Stomach (tissue), 19 donors: ENCODE measurements around the gene LSAMP. TPM values are rescaled to one million over a fixed set of nuclear protein-coding genes. Genes with fewer than 3 reads are reported as not detected.

Source experiments
- DNase-seq, 2 donors: peaks; one replicate each; pipeline versions ENCODE4 v3.0.0 to v3.0.0-alpha.2; 2013 to 2019
- H3K27ac ChIP-seq, 5 donors: fragments of 200-600 bp in 4 of 5; sonication (generic) in 4 of 5; one replicate each; pipeline ENCODE4 v1.5.1; 2013 to 2019; ENCODE audit warnings: mild to moderate bottlenecking in 1 of 5, moderate library complexity in 1 of 5
- H3K27me3 ChIP-seq, 3 donors: fragments of 200-600 bp; sonication (generic); one replicate each; pipeline ENCODE4 v1.5.1; 2017 to 2019; ENCODE audit warnings: mixed run types in 1 of 3
- H3K36me3 ChIP-seq, 4 donors: fragments of 200-600 bp; sonication (generic); 1 replicate in 3 of 4; 2 replicates in 1 of 4; pipeline ENCODE4 v1.5.1; 2016 to 2019
- H3K4me1 ChIP-seq, 4 donors: fragments of 200-600 bp; sonication (generic); one replicate each; pipeline ENCODE4 v1.5.1; 2016 to 2019
- H3K4me3 ChIP-seq, 4 donors: fragments of 200-600 bp; sonication (generic) in 3 of 4; one replicate each; pipeline ENCODE4 v1.5.1; 2016 to 2019; ENCODE audit warnings: mild to moderate bottlenecking in 1 of 4
- H3K9me3 ChIP-seq, 4 donors: fragments of 200-600 bp; sonication (generic); one replicate each; pipeline ENCODE4 v1.5.1; 2016 to 2019
- CTCF ChIP-seq, 7 experiments: fragments of 450-650 bp in 4 of 7; fragments of 200-600 bp in 3 of 7; sonication (generic) in 3 of 7; IDR thresholded peaks; one replicate each; pipeline ENCODE4 v1.5.1; 2016 to 2019; ENCODE audit warnings: antibody characterized with exemption in 7 of 7, control low read depth in 2 of 7, mild to moderate bottlenecking in 1 of 7
- EP300 ChIP-seq: sonication (generic); formaldehyde crosslinking; IDR thresholded peaks from one replicate; pipeline ENCODE4 v1.6.1; 2017; ENCODE audit warnings: antibody characterized with exemption
- POLR2A ChIP-seq, 4 donors: fragments of 450-650 bp; IDR thresholded peaks; one replicate each; pipeline ENCODE4 v1.6.1; 2016; ENCODE audit warnings: antibody characterized with exemption in 4 of 4, control low read depth in 2 of 4, mild to moderate bottlenecking in 1 of 4, moderate library complexity in 1 of 4
- POLR2AphosphoS5 ChIP-seq, 3 donors: sonication (generic); formaldehyde crosslinking; IDR thresholded peaks; one replicate each; pipeline ENCODE4 v1.6.1; 2016; ENCODE audit warnings: antibody characterized with exemption in 3 of 3
- WGBS, 5 donors: extraction: QIAGEN DNeasy Blood & Tissue Kit in 3 of 5; methylation state at CpG; one replicate each; pipeline versions ENCODE4 v1.1.5 to v1.1.7; 2013 to 2018; 5-methylcytosine and 5-hydroxymethylcytosine counted together
- intact Hi-C: fragments of 100-400 bp; cut with DNase I; formaldehyde crosslinking; loops from one replicate; pipeline ENCODE4 v1.15.1; 2023; ENCODE audit warnings: low total_unique reads
- long read RNA-seq, 10 donors: transcript quantifications; one replicate each; lab custom pipeline, GENCODE V29; 2026
- polyA plus RNA-seq, 3 donors: library from polyadenylated mRNA; stranded (reverse); fragments of 200-250 nt; gene quantifications; one replicate each; pipeline ENCODE4 v1.2.3, GENCODE V29; 2013
- total RNA-seq, 5 donors: library from RNA; depleted of rRNA; stranded (reverse); fragments of >200 nt; gene quantifications; one replicate each; pipeline versions ENCODE4 v1.1.0 to v1.2.3, GENCODE V29; 2014 to 2016
- donor health status: healthy with polysubstance abuse.
- donor health status: Bipolar disorder and iron deficiency.
- donor health status: healthy.

The LSAMP gene
- 10 to 100 TPM in 1 of 5 donors, 1 to 10 TPM in 4; 1.2 to 20.7 (median 1.8) TPM for total RNA-seq
- 1 to 10 TPM; 1.1 to 1.8 (median 1.7) TPM for polyA plus RNA-seq
- long read RNA-seq, donor 1, full-length matches to known transcripts = 2 of 2 reads
- long read RNA-seq, donor 1, partial matches to known transcripts = 0 of 2 reads
- long read RNA-seq, donor 1, other reads (novel, unspliced or antisense) = 0 of 2 reads
- long read RNA-seq, donor 2, full-length matches to known transcripts = 8 of 13 reads
- long read RNA-seq, donor 2, partial matches to known transcripts = 5 of 13 reads
- long read RNA-seq, donor 2, other reads (novel, unspliced or antisense) = 0 of 13 reads
- long read RNA-seq, donor 3, full-length matches to known transcripts = 2 of 2 reads
- long read RNA-seq, donor 3, partial matches to known transcripts = 0 of 2 reads
- long read RNA-seq, donor 3, other reads (novel, unspliced or antisense) = 0 of 2 reads
- long read RNA-seq, donor 4 = 0 reads
- long read RNA-seq, donor 5, full-length matches to known transcripts = 9 of 9 reads
- long read RNA-seq, donor 5, partial matches to known transcripts = 0 of 9 reads
- long read RNA-seq, donor 5, other reads (novel, unspliced or antisense) = 0 of 9 reads
- long read RNA-seq, donor 6 = 0 reads
- long read RNA-seq, donor 7, full-length matches to known transcripts = 6 of 19 reads
- long read RNA-seq, donor 7, partial matches to known transcripts = 13 of 19 reads
- long read RNA-seq, donor 7, other reads (novel, unspliced or antisense) = 0 of 19 reads
- long read RNA-seq, donor 8, full-length matches to known transcripts = 6 of 6 reads
- long read RNA-seq, donor 8, partial matches to known transcripts = 0 of 6 reads
- long read RNA-seq, donor 8, other reads (novel, unspliced or antisense) = 0 of 6 reads
- long read RNA-seq, donor 9, full-length matches to known transcripts = 2 of 2 reads
- long read RNA-seq, donor 9, partial matches to known transcripts = 0 of 2 reads
- long read RNA-seq, donor 9, other reads (novel, unspliced or antisense) = 0 of 2 reads
- long read RNA-seq, donor 10 = 0 reads

GRCh38 chr3:116445311-116445841 lies at the start of gene LSAMP:
LSAMP (minus strand) TSS chr3:116445487.
- 2 to 9% (median 4%) methylated on average over 11 to 15 of the region's 15 CpGs for WGBS, 5 donors
- TF ChIP-seq CTCF (IDR thresholded peaks at IDR 0.05) (no peak), EP300 (no peak), POLR2A (IDR thresholded peaks at IDR 0.05) (no peak), POLR2AphosphoS5 (IDR thresholded peaks at IDR 0.05) (no peak)
- peaks cover 0 to 15% (median 10%) of the 10 kb centered on the region in 3 donors for H3K27me3 ChIP-seq

DNA sequence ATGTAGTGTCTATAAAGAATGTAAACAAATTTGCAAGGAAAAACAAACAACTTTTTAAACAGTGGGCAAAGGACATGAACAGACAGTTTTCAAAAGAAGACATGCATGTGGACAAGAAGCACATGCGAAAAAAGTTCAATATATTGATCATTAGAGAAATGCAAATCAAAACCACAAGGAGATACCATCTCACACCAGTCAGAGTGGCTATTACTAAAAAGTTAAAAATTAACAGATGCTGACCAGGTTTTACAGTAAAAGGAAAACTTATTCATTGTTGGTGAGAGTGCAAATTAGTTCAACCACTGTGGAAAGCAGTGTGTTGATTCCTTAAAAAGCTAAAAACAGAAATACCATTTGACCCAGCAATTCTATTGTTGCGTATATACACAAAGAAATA lies 47.1 kb upstream of the LSAMP start:
- H3K27ac ChIP-seq = no peak overlapping the region
- WGBS, 5 donors = 49 to 81% (median 78%) methylated on average over 2 of the region's 2 CpGs
- H3K4me1 ChIP-seq = no peaks in the 10 kb centered on the region
- no peaks in the 10 kb centered on the region for H3K36me3 ChIP-seq
- no peak overlapping the region for H3K4me3 ChIP-seq
- peaks cover 0 to 9% (median 4%) of the 10 kb centered on the region in 4 donors for H3K9me3 ChIP-seq
- DNase-seq = no peak
- H3K27me3 ChIP-seq = no peaks in the 10 kb centered on the region
- no peak for TF ChIP-seq POLR2A (IDR thresholded peaks at IDR 0.05)
- TF ChIP-seq EP300 = no peak
- no peak for TF ChIP-seq POLR2AphosphoS5 (IDR thresholded peaks at IDR 0.05)
- no peak for TF ChIP-seq CTCF (IDR thresholded peaks at IDR 0.05)
- intact Hi-C loops = no loop called here

More at GRCh38 chr3:116445311-116445841, at the start of gene LSAMP:
- Histone ChIP-seq H3K36me3 (no peaks in the 10 kb centered on the region), H3K4me1 (peaks cover 0 to 19% (median 0%) of the 10 kb centered on the region in 4 donors), H3K4me3 (peak within 1 kb of the TSS; percentile 37 to 42 (median 39)), H3K9me3 (no peaks in the 10 kb centered on the region), H3K27ac (peak within 1 kb of the TSS in 3 of 5 donors; percentile 2 to 32 (median 32))
- peak in 1 of 2 donors; percentile 83 for DNase-seq
- intact Hi-C loops = no loop called here

DNA sequence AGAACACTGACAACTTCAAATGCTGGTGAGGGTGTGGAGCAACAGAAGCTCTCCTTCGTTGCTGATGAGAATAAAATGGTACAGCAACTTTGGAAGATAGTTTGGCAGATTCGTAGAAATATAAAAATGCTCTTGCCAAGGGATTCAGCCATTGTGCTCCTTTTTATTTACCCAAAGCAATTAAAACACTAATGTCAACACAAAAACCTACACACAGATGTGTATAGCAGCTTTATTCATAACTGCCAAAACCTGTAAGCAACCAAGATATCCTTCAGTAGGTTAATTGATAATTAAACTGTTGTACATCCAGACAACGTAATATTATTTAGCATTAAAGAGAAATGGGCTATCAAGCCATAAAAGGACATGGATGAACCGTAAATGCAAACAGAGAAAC lies 37.8 kb upstream of the LSAMP start:
- TF ChIP-seq EP300 (no peak), POLR2AphosphoS5 (IDR thresholded peaks at IDR 0.05) (no peak), CTCF (IDR thresholded peaks at IDR 0.05) (no peak), POLR2A (IDR thresholded peaks at IDR 0.05) (no peak)
- Histone ChIP-seq H3K9me3 (peaks cover 0 to 35% (median 10%) of the 10 kb centered on the region in 4 donors), H3K27ac (no peak overlapping the region), H3K4me1 (no peaks in the 10 kb centered on the region), H3K4me3 (no peak overlapping the region), H3K36me3 (no peaks in the 10 kb centered on the region), H3K27me3 (no peaks in the 10 kb centered on the region)
- intact Hi-C loops = no loop called here
- 58 to 74% (median 69%) methylated on average over 4 of the region's 4 CpGs for WGBS, 5 donors
- no peak for DNase-seq

DNA sequence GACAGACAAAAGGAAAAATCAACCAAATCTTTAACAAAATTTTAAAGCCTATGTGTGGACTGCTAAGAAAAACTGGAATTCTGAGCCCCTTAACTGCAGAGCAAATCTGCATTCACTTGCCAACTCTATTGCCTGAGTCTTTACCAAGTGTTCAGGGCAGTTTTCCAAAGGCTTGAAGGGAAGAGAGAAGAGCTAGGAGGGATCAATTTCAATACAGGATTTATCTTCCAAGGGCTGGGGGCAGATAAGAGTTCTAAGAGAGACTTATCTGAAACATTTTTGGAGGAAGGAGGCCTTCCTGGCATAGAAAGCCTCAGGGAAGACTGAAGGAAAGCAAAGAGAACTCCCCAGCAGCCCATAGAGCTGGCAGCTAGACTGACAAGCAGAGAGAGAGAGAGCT lies 31.4 kb upstream of the LSAMP start:
- H3K9me3 ChIP-seq = peaks cover 0 to 23% (median 17%) of the 10 kb centered on the region in 4 donors
- no peak for DNase-seq
- no peak overlapping the region for H3K27ac ChIP-seq
- H3K36me3 ChIP-seq = no peaks in the 10 kb centered on the region
- TF ChIP-seq CTCF (IDR thresholded peaks at IDR 0.05) (no peak), POLR2AphosphoS5 (IDR thresholded peaks at IDR 0.05) (no peak), POLR2A (IDR thresholded peaks at IDR 0.05) (no peak), EP300 (no peak)
- intact Hi-C loops = no loop called here
- no peaks in the 10 kb centered on the region for H3K4me1 ChIP-seq
- H3K4me3 ChIP-seq = no peak overlapping the region
- no peaks in the 10 kb centered on the region for H3K27me3 ChIP-seq
